Measurements from ENCODE around the gene RFPL4AL1.
"Not testable (repeated sequence)": the region's sequence is repeated elsewhere in the genome, so short reads cannot be mapped to it uniquely, and the experiment has no call there.

The RFPL4AL1 gene

DNA sequence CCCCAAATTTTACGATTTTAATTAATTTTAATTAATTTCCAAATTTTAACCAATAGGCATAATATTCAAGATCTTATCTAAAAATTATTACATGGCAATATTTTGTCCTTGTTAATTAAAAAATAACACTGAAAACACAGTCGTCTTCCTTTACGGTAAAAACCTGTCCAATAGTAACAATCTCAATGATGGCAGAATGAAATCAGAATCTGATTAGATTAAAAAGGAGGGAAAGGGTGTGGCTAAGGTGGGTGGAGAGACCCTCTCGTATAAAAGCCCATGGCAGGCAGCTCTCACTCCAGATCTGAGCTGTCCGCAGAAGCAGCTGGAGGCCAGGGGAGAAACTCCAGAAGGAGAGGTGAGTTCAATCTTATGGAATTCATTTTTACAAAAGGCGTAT lies at the start of gene RFPL4AL1:
TSS of gene RFPL4AL1 (plus strand) at position 301 of the 400 bp plus-strand sequence. CDS start 2,687 bp downstream, outside the sequence.
- not testable (repeated sequence) for DNase-seq (ENCODE audit: extremely low read depth in 1 of 2, low read depth in 1 of 2)

DNA sequence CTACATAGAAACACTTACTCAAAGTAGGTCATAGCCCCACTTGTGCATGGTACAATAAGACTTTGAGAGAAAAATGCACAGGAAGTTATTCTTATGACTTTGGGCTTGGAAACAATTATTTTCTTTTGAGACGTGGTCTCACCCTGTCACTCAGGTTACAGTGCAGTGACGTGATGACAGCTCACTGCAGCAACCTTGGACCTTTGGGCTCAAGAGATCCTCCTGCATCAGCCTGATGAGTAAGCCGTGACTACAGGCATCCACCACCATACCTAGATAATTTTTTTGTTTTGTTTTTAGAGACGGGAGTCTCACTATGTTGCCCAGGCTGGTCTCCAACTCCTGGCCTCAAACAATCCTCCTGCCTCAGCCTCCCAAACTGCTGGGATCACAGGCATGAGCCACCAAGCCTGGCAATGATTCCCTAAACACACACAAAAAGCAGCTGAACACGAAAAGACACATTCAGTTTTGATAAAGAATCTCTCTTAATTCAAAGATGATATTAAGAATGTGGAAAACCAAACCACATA lies 48.6 kb upstream of the RFPL4AL1 start:
- DNase-seq (ENCODE audit: extremely low read depth in 1 of 2, low read depth in 1 of 2), result no peak

DNA sequence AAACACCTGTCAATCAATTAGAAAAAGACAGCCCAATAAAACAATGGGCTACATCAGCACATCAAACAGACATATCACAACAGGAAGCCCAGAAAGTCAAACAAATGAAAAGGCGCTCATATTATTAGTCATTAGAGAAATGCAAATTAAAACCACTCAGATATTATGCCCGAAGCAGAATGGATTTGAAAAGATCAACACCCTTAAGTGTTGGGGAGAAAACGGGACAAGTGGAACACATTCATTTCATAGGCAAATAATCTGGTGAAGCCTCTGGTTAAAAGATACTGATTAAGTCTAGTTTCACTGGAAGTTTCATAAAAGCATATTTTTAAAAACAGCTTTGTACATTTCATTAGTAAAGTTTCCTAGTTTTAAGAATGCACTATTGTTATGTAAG lies 48.1 kb upstream of the RFPL4AL1 start:
- DNase-seq (ENCODE audit: extremely low read depth in 1 of 2, low read depth in 1 of 2), result no peak

DNA sequence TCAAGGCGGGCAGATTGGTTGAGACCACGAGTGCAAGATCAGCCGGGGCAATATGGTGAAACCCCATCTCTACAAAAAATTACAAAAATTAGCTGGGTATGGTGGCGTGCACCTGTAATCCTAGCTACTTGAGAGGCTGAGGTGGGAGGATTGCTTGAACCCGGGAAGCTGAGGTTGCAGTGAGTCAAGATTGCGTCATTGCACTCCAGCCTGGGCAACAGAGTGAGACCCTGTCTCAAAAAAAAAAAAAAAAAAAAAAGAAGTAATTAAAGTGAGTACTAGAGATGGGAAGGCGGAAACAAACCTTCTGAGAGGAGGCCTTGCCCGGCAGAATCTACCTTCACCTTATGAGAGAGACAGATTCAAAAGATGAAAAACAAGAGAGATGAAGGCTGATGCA lies 45.4 kb upstream of the RFPL4AL1 start:
- no peak for DNase-seq (ENCODE audit: extremely low read depth in 1 of 2, low read depth in 1 of 2)

DNA sequence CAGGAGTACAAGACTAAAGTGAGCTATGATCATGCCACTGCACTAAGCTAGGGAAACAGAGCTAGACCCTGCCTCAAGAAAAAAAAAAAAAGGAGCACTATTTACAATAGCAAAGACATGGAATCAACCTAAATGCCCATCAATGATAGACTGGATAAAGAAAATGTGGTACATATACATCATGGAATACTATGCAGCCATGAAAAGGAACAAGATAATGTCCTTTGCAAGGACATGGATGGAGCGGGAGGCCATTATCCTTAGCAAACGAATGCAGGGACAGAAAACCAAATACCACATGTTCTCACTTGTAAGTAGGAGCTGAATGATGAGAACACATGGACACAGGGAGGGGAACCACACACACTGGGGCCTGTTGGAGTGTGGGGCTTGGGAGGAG lies 38.5 kb upstream of the RFPL4AL1 start:
- DNase-seq (ENCODE audit: extremely low read depth in 1 of 2, low read depth in 1 of 2), result not testable (repeated sequence)

DNA sequence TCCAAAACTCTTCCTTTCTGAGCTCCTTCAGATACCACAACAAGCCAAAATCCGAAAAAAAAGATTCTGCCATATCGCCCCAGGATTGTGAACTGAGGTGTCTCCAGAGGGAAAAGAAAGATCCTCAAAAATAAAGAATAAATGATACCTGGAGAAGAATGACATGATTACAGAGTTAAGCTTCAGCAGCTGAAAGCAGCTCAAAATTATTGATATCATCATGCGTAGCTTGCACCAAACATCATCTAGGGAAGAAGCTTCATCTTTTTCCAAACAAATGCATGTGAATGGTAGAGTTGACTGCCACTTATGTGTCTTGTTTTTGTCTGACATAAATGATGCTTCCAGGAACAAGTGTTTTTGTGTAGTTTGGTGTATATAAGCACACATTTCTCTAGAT lies 30.6 kb upstream of the RFPL4AL1 start, which contains the start of gene NLRP9:
TSS of gene NLRP9 (minus strand) at position 101 of the 400 bp plus-strand sequence. CDS start at position 73, 28 bp downstream.
- no peak for DNase-seq (ENCODE audit: extremely low read depth in 1 of 2, low read depth in 1 of 2)

DNA sequence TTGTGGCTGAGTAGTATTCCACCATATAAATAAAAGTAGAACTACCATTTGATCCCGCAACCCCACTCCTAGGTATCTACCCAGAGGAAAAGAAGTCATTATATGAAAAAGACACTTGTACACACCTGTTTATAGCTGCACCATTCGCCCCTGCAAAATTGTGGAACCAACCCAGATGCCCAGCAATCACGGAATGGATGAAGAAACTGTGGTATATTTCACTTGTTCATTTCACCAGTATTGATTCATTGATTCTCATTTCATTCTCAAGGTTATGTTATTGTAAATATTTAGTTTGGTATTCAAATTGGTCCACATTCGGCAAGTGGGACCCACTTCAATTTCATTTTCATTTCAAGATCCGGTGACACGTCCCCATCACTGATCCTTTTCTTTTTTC lies 18.2 kb upstream of the RFPL4AL1 start:
- DNase-seq (ENCODE audit: extremely low read depth in 1 of 2, low read depth in 1 of 2), result no peak

DNA sequence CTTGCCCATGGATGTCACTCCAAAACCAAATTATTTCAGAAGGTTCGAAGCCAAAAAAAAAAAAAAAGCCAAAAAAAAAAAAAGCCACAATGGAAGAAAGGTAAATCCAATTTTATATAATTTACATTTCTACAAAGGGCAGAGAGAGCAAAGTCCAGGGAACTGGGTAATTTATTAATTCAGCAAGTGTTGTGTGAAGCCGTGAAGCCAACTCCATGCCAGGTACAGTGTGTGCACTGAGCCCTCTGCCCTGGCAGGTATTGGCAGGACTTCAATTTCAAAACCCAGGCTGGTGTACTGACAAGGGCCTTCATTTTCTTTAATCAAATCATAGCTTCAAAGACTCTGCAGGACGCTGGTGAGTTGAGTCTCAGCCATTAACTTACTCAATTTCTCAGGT lies 15.5 kb upstream of the RFPL4AL1 start:
- DNase-seq (ENCODE audit: extremely low read depth in 1 of 2, low read depth in 1 of 2), result no peak

DNA sequence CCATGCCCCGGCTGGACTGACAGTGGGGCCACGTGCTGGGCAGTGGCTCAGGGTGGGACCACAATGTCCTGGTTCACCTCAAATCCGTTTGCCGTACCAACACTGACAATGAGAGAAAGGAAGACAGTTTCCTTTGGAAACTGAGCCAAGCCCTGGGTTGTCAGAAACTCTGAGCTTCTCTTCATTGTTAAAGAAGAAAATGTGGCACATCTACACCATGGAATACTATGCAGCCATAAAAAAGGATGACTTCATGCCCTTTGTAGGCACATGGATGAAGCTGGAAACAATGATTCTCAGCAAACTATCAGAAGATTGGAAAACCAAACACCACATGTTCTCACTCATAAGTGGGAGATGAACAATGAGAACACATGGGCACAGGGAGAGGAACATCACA lies 12.1 kb upstream of the RFPL4AL1 start:
- DNase-seq (ENCODE audit: extremely low read depth in 1 of 2, low read depth in 1 of 2), result not testable (repeated sequence)

DNA sequence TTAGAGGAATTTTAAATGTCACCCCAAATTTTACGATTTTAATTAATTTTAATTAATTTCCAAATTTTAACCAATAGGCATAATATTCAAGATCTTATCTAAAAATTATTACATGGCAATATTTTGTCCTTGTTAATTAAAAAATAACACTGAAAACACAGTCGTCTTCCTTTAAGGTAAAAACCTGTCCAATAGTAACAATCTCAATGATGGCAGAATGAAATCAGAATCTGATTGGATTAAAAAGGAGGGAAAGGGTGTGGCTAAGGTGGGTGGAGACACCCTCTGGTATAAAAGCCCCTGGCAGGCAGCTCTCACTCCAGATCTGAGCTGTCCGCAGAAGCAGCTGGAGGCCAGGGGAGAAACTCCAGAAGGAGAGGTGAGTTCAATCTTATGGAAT lies 10.1 kb upstream of the RFPL4AL1 start, which contains the start of gene RFPL4A:
TSS of gene RFPL4A (plus strand) at position 301 of the 400 bp plus-strand sequence. CDS start 2,704 bp downstream, outside the sequence.
- DNase-seq (ENCODE audit: extremely low read depth in 1 of 2, low read depth in 1 of 2), result not testable (repeated sequence)

DNA sequence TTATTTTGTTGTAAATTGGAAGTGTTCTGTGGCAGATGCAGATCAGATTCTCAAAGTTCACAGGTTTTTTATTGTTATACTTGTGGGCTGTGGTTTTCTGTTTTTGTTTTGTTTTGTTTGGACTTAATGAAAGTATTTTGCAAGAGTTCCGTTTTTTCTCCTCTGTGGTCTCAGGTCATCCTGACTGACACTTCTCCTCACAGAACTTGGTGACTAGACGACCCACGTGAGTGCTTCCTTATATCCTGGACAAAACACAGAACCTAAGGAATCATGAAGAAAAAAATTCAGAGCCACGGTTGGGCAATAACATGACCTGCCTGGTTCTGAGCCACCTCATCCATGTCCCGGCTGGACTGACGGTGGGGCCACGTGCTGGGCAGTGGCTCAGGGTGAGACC lies 2.5 kb upstream of the RFPL4AL1 start:
- no peak for DNase-seq (ENCODE audit: extremely low read depth in 1 of 2, low read depth in 1 of 2)

DNA sequence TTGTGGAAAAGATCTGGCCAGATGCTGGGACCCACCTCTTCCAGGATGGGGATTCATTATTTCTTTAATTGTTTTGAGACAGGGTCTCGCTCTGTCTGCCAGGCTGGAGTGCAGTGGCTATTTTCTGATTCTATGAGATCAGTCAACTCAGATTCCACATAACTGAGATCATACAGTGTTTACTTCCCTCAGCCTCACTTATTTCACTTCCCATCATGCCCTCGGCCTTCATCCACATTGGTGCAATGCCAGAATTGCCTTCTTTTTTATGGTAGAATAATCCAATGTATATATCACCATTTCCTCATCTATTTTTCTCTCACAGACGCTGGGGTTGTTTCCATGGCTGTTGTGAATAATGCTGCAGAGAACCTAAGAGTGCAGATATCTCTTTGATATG lies 714 bp downstream of the RFPL4AL1 start:
- DNase-seq (ENCODE audit: extremely low read depth in 1 of 2, low read depth in 1 of 2), result not testable (repeated sequence)

DNA sequence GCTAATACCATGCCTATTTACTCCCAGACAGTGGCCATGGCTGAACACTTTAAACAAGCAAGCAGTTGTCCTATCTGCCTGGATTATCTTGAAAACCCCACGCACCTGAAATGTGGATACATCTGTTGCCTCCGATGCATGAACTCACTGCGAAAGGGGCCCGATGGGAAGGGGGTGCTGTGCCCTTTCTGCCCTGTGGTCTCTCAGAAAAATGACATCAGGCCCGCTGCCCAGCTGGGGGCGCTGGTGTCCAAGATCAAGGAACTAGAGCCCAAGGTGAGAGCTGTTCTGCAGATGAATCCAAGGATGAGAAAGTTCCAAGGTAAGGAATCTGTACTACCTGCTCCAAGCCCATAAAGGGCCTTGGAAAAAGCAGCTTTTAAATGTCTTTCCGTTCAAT lies 8.6 kb downstream of the RFPL4AL1 start:
- no peak for DNase-seq (ENCODE audit: extremely low read depth in 1 of 2, low read depth in 1 of 2)

DNA sequence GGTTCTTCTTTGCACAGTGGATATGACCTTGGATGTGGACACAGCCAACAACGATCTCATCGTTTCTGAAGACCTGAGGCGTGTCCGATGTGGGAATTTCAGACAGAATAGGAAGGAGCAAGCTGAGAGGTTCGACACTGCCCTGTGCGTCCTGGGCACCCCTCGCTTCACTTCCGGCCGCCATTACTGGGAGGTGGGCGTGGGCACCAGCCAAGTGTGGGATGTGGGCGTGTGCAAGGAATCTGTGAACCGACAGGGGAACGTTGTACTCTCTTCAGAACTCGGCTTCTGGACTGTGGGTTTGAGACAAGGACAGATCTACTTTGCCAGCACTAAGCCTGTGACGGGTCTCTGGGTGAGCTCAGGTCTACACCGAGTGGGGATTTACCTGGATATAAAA lies 9.4 kb downstream of the RFPL4AL1 start:
- no peak for DNase-seq (ENCODE audit: extremely low read depth in 1 of 2, low read depth in 1 of 2)

DNA sequence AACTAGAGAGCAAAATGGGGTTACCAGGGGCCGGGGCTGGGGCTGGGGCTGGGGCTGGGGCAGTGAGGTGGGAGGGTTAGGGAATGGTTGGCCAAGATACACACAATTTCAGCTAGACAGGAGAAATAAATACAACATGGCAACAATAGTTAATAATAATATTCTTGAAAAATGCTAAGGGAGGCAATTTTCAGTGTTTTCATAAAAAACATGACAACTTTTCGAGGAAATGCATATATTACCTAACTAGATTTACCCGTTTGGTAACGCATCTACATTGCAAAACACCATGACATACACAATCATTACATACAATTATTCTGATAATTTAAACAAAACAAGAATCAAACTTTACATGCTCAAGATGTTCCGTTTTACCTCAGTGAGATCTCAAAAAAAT lies 12.2 kb downstream of the RFPL4AL1 start:
- DNase-seq (ENCODE audit: extremely low read depth in 1 of 2, low read depth in 1 of 2), result no peak

DNA sequence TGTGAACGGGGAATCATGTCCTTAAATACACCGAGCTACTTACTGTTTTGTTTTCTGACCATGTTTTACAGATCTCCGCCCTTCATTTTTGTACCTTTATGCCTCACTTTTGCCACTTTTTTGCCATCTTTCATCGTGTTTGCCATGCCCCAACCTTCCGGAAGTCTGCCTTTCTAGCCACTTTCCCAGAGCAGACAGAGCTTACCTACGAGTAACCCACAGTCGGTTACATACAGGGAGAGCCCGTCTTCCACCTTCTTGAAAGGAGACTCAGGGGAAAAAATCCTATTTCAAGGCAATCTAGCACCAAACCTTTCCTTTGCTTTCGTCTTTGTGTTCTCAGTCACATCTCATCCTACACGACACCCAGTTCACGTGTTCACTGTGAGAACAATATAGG lies 26.1 kb downstream of the RFPL4AL1 start:
- no peak for DNase-seq (ENCODE audit: extremely low read depth in 1 of 2, low read depth in 1 of 2)

DNA sequence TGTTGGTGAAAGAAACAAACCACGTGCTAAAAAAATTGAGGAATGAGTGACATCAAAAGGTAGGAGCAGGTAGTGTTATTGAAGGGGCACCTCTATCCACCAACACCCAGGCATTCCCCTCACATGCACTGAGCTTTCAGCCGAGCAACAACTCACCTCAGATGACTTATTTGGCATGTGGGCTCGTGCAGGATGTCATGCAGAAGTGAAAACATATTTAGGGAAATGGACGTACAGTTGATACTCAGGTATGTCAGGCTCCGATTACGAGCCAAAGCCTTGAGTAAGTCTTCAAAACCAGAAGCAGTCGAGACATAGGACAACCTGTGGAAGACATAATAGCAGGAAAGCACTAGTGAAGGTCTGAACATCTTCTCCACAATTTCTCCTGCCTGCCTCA lies 32.5 kb downstream of the RFPL4AL1 start:
- DNase-seq (ENCODE audit: extremely low read depth in 1 of 2, low read depth in 1 of 2), result no peak

DNA sequence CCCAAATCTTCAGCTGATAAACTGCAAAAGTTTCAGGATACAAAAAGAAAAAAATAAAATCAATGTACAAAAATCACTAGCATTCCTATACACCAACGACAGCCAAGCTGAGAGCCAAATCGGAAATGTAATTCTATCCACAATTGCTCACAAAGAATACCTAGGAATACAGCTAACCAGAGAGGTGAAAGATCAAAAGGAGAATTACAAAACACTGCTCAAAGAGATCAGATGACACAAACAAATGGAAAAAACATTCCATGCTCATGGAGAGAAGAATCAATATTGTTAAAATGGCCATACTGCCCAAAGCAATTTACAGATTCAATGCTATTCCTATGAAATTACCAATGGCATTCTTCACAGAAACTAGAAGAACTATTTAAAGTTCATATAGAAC lies 33.4 kb downstream of the RFPL4AL1 start:
- no peak for DNase-seq (ENCODE audit: extremely low read depth in 1 of 2, low read depth in 1 of 2)

DNA sequence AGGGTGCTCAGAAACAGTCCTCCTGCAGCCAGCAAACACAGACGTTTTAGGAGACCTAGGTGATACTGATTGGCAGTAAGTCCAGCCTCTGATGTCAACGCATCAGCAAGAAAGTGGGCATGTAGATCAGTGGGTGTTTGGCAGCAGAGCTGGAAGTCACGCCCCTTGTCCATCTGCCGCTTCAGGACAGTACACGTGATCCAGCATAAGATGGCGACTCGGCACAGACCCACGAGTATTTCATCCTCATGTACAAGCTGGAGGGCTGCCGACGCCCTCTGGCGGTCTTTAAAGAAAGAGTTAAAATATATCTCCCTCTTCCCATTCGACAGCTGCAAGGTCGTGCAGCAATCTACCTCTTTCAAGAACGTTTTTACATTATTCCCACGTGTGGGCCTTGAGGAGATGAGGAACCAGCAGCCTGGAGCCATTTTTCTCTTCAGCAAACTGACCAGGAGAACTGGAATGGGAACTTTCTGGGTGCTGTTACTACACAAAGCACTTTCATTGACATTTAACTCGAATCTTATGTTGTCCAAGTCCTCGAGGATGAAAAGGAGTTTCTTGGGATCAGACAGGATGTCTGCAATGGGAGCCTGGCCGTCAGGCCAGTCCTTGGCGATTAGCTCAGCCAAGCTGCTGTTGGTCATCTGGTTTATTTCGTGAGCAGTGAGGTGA lies 40.6 kb downstream of the RFPL4AL1 start:
- DNase-seq (ENCODE audit: extremely low read depth in 1 of 2, low read depth in 1 of 2), result peak in 1 of 2 donors; percentile 36

DNA sequence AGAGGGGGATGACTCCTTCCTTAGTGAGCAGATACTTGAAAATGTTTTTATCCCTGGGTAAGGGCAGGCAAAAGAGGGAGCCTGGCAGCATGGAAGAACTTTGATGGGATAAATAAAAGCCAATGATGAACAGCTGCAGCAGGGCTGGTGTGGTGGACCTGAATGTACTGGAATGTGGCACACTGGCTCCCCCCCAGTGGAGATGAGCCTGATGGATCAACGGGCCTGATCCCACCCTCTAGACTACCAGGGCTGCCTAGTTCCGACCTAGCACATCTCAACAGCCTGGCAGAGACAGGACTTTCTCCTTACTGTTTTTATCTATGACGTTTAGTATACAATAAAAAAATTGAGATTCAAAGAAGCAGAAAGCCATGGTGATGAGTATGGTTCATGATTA lies 42.4 kb downstream of the RFPL4AL1 start:
- no peak for DNase-seq (ENCODE audit: extremely low read depth in 1 of 2, low read depth in 1 of 2)

DNA sequence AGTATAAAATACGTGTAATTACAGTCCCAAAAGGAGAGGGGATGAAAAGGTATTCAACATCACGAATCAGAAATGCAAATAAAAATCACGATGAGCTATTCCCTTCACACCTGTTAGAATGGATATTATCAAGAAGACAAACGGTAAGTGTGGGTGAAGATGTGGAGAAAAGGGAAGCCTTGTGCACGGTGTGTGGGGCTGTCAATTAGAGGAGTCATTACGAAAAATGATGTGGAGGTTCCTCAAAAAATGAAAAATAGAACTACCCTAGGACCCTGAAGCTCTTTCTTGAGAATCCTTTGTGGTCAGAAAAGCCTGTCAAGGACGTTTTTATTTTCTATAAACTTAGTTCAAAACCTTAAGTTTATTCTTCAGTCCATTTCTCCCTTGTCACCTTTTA lies 43.5 kb downstream of the RFPL4AL1 start:
- DNase-seq (ENCODE audit: extremely low read depth in 1 of 2, low read depth in 1 of 2), result no peak

DNA sequence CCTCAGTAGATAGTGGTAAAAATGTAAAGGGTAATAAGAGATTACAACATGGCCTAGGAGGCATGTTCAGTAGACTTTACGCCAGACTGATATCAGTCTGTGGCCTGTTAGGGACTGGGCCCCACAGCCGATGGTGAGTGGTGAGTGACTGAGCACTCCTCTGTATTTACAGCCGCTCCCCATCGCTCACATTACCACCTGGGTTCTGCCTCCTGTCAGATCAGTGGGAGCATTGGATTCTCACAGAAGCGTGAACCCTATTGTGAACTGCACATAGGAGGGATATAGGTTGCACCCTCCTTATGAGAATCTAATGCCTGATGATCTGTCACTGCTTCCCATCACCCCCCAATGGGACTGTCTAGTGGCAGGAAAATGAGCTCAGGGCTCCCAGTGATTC lies 45.0 kb downstream of the RFPL4AL1 start:
- DNase-seq (ENCODE audit: extremely low read depth in 1 of 2, low read depth in 1 of 2), result no peak

DNA sequence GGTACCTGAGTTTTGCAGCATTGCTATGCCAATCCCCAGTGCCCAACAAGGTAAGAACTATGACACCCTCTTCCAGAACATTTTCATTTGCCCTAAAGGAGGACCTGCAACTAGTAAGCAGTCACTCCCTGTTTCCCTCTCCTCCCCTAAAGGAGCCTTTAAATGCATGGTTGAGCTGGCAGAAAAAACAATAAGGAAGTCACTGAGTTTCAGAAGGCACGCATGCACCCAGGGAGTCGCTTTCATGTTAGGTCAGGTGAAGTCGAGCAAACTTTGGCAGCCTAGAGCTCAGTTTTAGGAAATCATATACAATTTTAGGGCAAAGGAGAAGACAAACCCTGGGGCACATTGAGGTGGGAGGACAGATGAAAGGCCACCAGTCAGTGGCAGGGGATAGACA lies 51.1 kb downstream of the RFPL4AL1 start:
- no peak for DNase-seq (ENCODE audit: extremely low read depth in 1 of 2, low read depth in 1 of 2)

All from stimulated activated CD8-positive, alpha-beta memory T cell treated with anti-CD3 and anti-CD28 coated beads, Interleukin-7, amount 100 ng/mL, for 48 hours (primary cell).